AG04450 (cell line): Measurements from ENCODE around the gene EFNA5. TPM values are rescaled to one million over a fixed set of nuclear protein-coding genes. Genes with fewer than 3 reads are reported as not detected.

Experiments used
- CTCF ChIA-PET: fragments of 300-600, 350-600 bp; formaldehyde crosslinking; extraction: SDS; loops from one replicate; lab custom pipeline; 2022; ENCODE audit warnings: antibody characterized with exemption, inconsistent platforms; lab: Charles Lee
- POLR2A ChIA-PET: fragments of 350-600 bp; formaldehyde crosslinking; extraction: SDS; loops from one replicate; lab custom pipeline; 2021; ENCODE audit warnings: antibody characterized with exemption, inconsistent platforms; lab: Yijun Ruan, JAX
- DNase-seq: peaks from one replicate; pipeline ENCODE4 v3.0.0-alpha.2; 2011; ENCODE audit warnings: low read depth, low spot score
- H3K27ac ChIP-seq: one replicate; pipeline ENCODE4 v1.5.1; 2012; ENCODE audit warnings: low read depth, low read length, control low read depth
- H3K27me3 ChIP-seq: one replicate; pipeline ENCODE4 v1.6.0; 2012; ENCODE audit warnings: low read length; ENCODE audit not compliant: control insufficient read depth, insufficient read depth
- H3K4me3 ChIP-seq: 2 replicates; pipeline ENCODE4 v1.5.1; 2011; ENCODE audit warnings: mild to moderate bottlenecking, low read depth, low read length, control low read depth
- H3K9me3 ChIP-seq: 2 replicates; pipeline ENCODE4 v1.5.1; 2012; ENCODE audit warnings: low read length; ENCODE audit not compliant: control insufficient read depth, insufficient read depth
- polyA plus RNA-seq: library from polyadenylated mRNA; depleted of rRNA; stranded (reverse); fragments of >200 nt; gene quantifications from 2 replicates; pipeline ENCODE4 v1.2.3, GENCODE V29; 2011
- TF ChIP-seq, protein P1 (sequence below): IDR thresholded peaks from 2 replicates; pipeline ENCODE4 v1.5.1; 2011; ENCODE audit warnings: low read depth, low read length, control low read depth, inconsistent platforms

EFNA5 gene
- polyA plus RNA-seq, 1 experiment, result 3.0 TPM

- CTCF ChIA-PET, result interaction anchor here (1.1 kb wide), 1 partner anchor 35 kb away, joined by 3 read pairs; no protein-coding TSS in a partner anchor
- no peak overlapping the region for H3K27ac ChIP-seq
- DNase-seq, result no peak
- no peak overlapping the region for H3K4me3 ChIP-seq
- TF ChIP-seq, protein P1, sequence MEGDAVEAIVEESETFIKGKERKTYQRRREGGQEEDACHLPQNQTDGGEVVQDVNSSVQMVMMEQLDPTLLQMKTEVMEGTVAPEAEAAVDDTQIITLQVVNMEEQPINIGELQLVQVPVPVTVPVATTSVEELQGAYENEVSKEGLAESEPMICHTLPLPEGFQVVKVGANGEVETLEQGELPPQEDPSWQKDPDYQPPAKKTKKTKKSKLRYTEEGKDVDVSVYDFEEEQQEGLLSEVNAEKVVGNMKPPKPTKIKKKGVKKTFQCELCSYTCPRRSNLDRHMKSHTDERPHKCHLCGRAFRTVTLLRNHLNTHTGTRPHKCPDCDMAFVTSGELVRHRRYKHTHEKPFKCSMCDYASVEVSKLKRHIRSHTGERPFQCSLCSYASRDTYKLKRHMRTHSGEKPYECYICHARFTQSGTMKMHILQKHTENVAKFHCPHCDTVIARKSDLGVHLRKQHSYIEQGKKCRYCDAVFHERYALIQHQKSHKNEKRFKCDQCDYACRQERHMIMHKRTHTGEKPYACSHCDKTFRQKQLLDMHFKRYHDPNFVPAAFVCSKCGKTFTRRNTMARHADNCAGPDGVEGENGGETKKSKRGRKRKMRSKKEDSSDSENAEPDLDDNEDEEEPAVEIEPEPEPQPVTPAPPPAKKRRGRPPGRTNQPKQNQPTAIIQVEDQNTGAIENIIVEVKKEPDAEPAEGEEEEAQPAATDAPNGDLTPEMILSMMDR, result no peak
- POLR2A ChIA-PET, result no interaction called here
- no peaks in the 10 kb centered on the region for H3K27me3 ChIP-seq
- H3K9me3 ChIP-seq, result no peaks in the 10 kb centered on the region
Measured at GRCh38 chr5:107607671-107608345, 62.9 kb downstream of the EFNA5 start.

- DNase-seq, result no peak
- Histone ChIP-seq H3K27ac (no peak overlapping the region), H3K9me3 (no peaks in the 10 kb centered on the region), H3K4me3 (no peak overlapping the region), H3K27me3 (no peaks in the 10 kb centered on the region)
- ChIA-PET POLR2A (no interaction called here), CTCF (interaction anchor here (1.1 kb wide), 1 partner anchor 35 kb away, joined by 3 read pairs; no protein-coding TSS in a partner anchor)
- TF ChIP-seq, protein P1, result no peak
Measured at GRCh38 chr5:107607196-107607595, 63.5 kb downstream of the EFNA5 start.

- no peak for DNase-seq
- Histone ChIP-seq H3K27ac (no peak overlapping the region), H3K4me3 (no peak overlapping the region), H3K27me3 (no peaks in the 10 kb centered on the region), H3K9me3 (no peaks in the 10 kb centered on the region)
- ChIA-PET POLR2A (no interaction called here), CTCF (no interaction called here)
- TF ChIP-seq, protein P1, result no peak
Measured at GRCh38 chr5:107605596-107606125, 65.1 kb downstream of the EFNA5 start.

DNA sequence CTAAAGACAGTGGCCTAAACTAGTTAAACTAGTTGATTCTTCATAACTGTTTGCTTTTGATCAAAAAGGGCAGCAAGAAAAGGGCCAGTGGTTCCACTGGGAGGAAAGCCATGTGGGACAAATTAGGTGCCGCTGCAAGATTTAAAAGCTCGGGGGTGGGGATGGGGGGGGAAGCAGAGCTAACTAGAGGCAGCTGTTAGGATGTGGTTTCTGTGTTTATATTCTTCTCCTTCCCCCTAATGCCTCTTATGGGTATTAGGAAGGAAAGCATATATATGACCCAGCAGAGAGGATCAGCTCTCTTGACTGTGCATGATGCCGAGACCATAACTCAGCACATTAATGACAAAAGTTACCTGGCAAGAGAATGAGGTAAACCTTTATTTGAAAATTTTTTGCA lies 65.7 kb downstream of the EFNA5 start:
- H3K4me3 ChIP-seq, result no peak overlapping the region
- no peak overlapping the region for H3K27ac ChIP-seq
- ChIA-PET CTCF (no interaction called here), POLR2A (no interaction called here)
- H3K9me3 ChIP-seq, result no peaks in the 10 kb centered on the region
- DNase-seq, result no peak
- no peaks in the 10 kb centered on the region for H3K27me3 ChIP-seq
- TF ChIP-seq, protein P1, result no peak

GRCh38 chr5:107604146-107604910 lies 66.4 kb downstream of the EFNA5 start:
- CTCF ChIA-PET, result no interaction called here
- Histone ChIP-seq H3K27ac (no peak overlapping the region), H3K27me3 (no peaks in the 10 kb centered on the region), H3K4me3 (no peak overlapping the region), H3K9me3 (no peaks in the 10 kb centered on the region)
- no peak for DNase-seq
- TF ChIP-seq, protein P1, result no peak
- POLR2A ChIA-PET, result no interaction called here
